GM21423 (cell line): ENCODE measurements around the gene PSMG4.

Experiments
- ATAC-seq: cut with Tn5 transposase; IDR thresholded peaks from one replicate; pipeline ENCODE4 v1.9.1; 2021; ENCODE audit warnings: mild to moderate bottlenecking, moderate library complexity; ENCODE audit not compliant: unreplicated experiment

PSMG4 gene

GRCh38 chr6:3288711-3289663 lies 30.2 kb downstream of the PSMG4 start:
- no peak for ATAC-seq

- no peak for ATAC-seq
Observed at GRCh38 chr6:3289664-3290055, 30.9 kb downstream of the PSMG4 start.

GRCh38 chr6:3290149-3290930 lies 31.6 kb downstream of the PSMG4 start:
- no peak for ATAC-seq

GRCh38 chr6:3290931-3291211 lies 32.1 kb downstream of the PSMG4 start:
- no peak for ATAC-seq

- no peak for ATAC-seq
Observed at GRCh38 chr6:3291346-3291745, 32.6 kb downstream of the PSMG4 start.

GRCh38 chr6:3291987-3292386 lies 33.2 kb downstream of the PSMG4 start:
- ATAC-seq, result no peak

GRCh38 chr6:3292431-3293197 lies 33.9 kb downstream of the PSMG4 start:
- no peak for ATAC-seq

GRCh38 chr6:3293271-3294155 lies 34.8 kb downstream of the PSMG4 start:
- no peak for ATAC-seq

- ATAC-seq, result no peak
Observed at GRCh38 chr6:3294396-3294795, 35.6 kb downstream of the PSMG4 start.

GRCh38 chr6:3294921-3295871 lies 36.4 kb downstream of the PSMG4 start:
- ATAC-seq, result no peak

GRCh38 chr6:3296078-3296477 lies 37.3 kb downstream of the PSMG4 start:
- ATAC-seq, result no peak

- ATAC-seq, result no peak
Observed at GRCh38 chr6:3296537-3296936, 37.8 kb downstream of the PSMG4 start.

- no peak for ATAC-seq
Observed at GRCh38 chr6:3297006-3297405, 38.3 kb downstream of the PSMG4 start.

GRCh38 chr6:3297909-3298308 lies 39.2 kb downstream of the PSMG4 start:
- no peak for ATAC-seq

- no peak for ATAC-seq
Observed at GRCh38 chr6:3299221-3299620, 40.5 kb downstream of the PSMG4 start.

- no peak for ATAC-seq
Observed at GRCh38 chr6:3301506-3301905, 42.8 kb downstream of the PSMG4 start.

GRCh38 chr6:3303795-3304411 lies 45.2 kb downstream of the PSMG4 start:
- ATAC-seq, result no peak

- ATAC-seq, result no peak
Observed at GRCh38 chr6:3304500-3305215, 45.9 kb downstream of the PSMG4 start.
